Kidney epithelial cell (primary cell): ENCODE measurements around the gene CREB3. TPM values are rescaled to one million over a fixed set of nuclear protein-coding genes. Genes with fewer than 3 reads are reported as not detected.

Experiments used
- DNase-seq: peaks from one replicate; pipeline ENCODE4 v3.0.0-alpha.2; 2010; ENCODE audit warnings: low read depth
- H3K27me3 ChIP-seq: 2 replicates; pipeline ENCODE4 v1.6.0; 2011; ENCODE audit warnings: low read length; ENCODE audit not compliant: control insufficient read depth, insufficient read depth
- H3K36me3 ChIP-seq: 2 replicates; pipeline ENCODE4 v1.5.1; 2011; ENCODE audit warnings: low read length; ENCODE audit not compliant: control insufficient read depth, insufficient read depth
- H3K4me3 ChIP-seq: 2 replicates; pipeline ENCODE4 v1.5.1; 2011; ENCODE audit warnings: low read depth, mild to moderate bottlenecking, control low read depth, low read length
- total RNA-seq: library from RNA; depleted of rRNA; stranded (reverse); fragments of >200 nt; gene quantifications from 2 replicates; pipeline ENCODE4 v1.2.3, GENCODE V29; 2015
- TF ChIP-seq, protein P1 (sequence below): IDR thresholded peaks from 2 replicates; pipeline ENCODE4 v1.5.1; 2011; ENCODE audit warnings: mild to moderate bottlenecking, moderate library complexity, low read length, control low read depth, inconsistent platforms; ENCODE audit not compliant: insufficient read depth, poor library complexity, severe bottlenecking

The CREB3 gene, protein sequence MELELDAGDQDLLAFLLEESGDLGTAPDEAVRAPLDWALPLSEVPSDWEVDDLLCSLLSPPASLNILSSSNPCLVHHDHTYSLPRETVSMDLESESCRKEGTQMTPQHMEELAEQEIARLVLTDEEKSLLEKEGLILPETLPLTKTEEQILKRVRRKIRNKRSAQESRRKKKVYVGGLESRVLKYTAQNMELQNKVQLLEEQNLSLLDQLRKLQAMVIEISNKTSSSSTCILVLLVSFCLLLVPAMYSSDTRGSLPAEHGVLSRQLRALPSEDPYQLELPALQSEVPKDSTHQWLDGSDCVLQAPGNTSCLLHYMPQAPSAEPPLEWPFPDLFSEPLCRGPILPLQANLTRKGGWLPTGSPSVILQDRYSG
- total RNA-seq = 73.9 and 87.5 TPM in 2 replicates

DNA sequence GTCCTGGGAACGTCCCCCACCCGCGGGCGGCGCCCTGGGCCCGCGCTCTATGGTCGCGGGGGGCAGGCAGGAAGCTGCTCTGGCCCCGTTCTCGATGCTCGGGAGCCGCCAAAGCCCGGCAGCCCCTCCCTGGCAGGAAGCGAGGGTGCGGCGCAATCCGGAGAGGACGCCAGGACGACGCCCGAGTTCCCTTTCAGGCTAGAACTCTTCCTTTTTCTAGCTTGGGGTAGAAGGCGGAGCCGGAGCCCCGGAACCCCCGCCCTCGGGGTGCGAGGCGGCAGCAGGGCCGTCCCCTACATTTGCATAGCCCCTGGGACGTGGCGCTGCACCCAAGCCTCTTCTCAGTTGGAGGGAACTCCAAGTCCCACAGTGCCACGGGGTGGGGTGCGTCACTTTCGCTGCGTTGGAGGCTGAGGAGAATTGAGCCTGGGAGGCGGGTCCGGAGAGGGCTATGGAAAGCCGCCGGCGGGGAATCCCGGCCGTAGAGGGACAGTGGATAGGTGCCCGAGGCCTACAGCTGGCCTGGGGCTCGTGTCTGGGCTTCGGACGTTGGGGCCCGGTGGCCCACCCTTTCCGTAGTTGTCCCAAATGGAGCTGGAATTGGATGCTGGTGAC, at the start of gene CREB3, which contains the start of gene TLN1:
CREB3 (plus strand) TSS at position 482 of the 615 bp plus-strand sequence; CDS start at position 589, 107 bp downstream.
TLN1 (minus strand) TSS at position 11 of the 615 bp plus-strand sequence. CDS start 6,501 bp downstream, outside the sequence.
- no peaks in the 10 kb centered on the region for H3K27me3 ChIP-seq
- TF ChIP-seq, protein P1, sequence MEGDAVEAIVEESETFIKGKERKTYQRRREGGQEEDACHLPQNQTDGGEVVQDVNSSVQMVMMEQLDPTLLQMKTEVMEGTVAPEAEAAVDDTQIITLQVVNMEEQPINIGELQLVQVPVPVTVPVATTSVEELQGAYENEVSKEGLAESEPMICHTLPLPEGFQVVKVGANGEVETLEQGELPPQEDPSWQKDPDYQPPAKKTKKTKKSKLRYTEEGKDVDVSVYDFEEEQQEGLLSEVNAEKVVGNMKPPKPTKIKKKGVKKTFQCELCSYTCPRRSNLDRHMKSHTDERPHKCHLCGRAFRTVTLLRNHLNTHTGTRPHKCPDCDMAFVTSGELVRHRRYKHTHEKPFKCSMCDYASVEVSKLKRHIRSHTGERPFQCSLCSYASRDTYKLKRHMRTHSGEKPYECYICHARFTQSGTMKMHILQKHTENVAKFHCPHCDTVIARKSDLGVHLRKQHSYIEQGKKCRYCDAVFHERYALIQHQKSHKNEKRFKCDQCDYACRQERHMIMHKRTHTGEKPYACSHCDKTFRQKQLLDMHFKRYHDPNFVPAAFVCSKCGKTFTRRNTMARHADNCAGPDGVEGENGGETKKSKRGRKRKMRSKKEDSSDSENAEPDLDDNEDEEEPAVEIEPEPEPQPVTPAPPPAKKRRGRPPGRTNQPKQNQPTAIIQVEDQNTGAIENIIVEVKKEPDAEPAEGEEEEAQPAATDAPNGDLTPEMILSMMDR = no peak
- H3K36me3 ChIP-seq = peaks cover 2% of the 10 kb centered on the region
- peak; percentile 95 for DNase-seq
- H3K4me3 ChIP-seq = peak within 1 kb of the TSS; percentile 93

DNA sequence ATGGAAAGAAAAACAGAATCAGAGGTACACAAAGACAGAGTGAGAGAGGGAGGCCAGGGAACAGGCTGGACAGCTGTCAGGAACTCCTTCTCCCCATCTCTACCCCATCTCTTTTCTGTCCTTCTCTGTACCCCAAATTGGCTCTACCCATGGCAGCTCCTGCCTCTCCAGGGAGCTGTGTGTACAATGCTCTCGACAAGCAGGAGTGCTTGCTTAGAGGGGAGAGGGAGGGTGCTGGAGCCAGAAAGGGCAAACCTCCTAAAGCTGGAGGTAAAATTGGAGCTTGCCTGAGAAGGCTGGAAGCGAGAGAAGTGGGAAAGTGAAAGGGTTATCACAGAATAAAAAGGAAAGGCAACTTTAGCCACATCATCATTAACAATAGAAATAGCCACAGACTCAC, 49.1 kb upstream of the CREB3 start:
- TF ChIP-seq, protein P1 = no peak
- peaks cover 2% of the 10 kb centered on the region for H3K36me3 ChIP-seq
- no peaks in the 10 kb centered on the region for H3K27me3 ChIP-seq
- no peak for DNase-seq
- no peak overlapping the region for H3K4me3 ChIP-seq

DNA sequence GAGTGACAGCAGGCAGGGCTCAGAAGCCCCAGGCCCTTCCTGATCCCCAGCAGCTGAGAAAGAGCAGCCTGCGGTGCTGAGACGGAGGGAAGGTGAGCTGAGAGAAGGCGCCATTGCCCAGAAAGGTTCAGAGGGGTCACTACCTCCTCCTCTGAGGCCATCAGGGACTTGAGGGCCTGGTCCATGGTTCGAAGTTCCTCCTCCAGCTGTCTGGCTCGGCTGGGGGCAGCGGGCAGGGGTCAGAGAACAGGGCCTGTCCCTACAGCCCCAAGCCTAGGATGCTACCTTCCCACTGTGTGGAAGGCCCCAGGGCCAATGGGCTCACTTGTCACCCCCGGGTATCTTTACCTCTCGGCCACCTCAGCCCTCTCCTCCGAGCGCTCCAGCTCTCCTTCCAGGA, 47.5 kb upstream of the CREB3 start:
- Histone ChIP-seq H3K27me3 (no peaks in the 10 kb centered on the region), H3K4me3 (no peak overlapping the region), H3K36me3 (peaks cover 2% of the 10 kb centered on the region)
- DNase-seq = no peak
- TF ChIP-seq, protein P1 = no peak

DNA sequence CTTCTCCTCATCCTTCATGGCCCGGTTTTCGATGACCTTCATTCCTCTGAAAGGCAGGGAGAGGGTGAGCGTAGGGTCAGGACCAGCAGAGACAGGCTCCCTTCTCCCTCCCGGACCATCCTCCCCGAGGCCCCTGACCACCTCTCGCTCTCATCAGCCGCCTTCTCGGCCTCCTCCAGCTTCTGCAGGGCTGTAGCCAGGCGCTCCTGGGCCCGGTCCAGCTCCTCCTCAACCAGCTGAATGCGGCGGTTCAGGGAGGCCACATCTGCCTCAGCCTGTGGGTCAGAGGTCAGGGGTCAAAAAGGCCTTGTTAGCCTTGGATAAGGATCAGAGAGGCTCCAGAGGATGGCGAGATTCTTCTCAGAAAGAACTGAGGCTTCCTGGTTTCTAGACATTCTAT, 47.0 kb upstream of the CREB3 start:
- Histone ChIP-seq H3K27me3 (no peaks in the 10 kb centered on the region), H3K4me3 (no peak overlapping the region), H3K36me3 (peaks cover 2% of the 10 kb centered on the region)
- TF ChIP-seq, protein P1 = no peak
- DNase-seq = no peak

DNA sequence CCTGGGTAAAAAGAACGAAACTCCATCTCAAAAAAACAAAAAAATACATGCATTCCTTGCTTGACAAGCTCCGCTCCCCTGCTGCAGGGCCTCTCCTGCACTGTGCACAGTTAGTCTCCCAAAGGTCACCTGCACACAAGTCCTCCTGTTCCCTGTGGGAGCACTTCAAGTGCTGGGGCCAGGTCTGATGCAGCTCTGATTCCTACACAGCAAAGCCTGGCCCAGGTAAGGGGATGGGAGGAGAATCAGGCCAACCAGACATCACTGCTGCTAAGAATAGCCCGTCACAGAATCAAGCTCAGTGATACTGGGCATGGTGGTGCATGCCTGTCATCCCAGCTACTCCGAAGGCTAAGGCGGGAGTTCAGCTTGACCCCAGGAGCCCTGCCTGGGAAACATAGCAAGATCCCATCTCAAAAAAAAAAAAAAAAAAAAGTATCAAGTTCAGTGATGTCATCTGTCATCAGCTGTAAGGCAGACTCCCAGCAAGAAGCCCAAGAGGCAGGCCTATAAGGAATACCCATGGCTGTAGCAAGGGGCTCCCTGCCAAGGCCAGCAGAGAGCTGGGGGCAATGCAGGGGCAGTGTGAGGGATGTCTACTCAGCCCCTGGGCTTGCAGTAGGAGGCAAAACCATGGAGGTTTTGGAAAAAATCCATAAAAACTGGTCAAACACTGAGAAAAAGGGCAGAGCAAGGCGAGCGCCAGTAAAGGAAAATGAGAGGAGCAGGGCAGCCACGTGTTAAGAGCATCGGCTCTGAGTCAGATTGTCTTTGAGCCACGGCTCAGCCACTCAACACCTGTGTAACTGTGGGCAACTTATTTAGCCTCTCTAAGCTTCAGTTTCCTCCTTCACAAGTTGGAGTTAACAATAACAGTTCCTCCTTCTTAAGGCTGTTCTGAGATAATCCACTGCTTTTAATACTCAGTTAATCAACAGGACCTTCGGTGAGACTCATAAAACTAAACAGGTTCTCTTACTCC, 46.0 kb upstream of the CREB3 start:
- TF ChIP-seq, protein P1 = no peak
- Histone ChIP-seq H3K36me3 (peaks cover 2% of the 10 kb centered on the region), H3K4me3 (no peak overlapping the region), H3K27me3 (no peaks in the 10 kb centered on the region)
- DNase-seq = no peak
